Measurements from ENCODE around the gene CERKL.

DNA sequence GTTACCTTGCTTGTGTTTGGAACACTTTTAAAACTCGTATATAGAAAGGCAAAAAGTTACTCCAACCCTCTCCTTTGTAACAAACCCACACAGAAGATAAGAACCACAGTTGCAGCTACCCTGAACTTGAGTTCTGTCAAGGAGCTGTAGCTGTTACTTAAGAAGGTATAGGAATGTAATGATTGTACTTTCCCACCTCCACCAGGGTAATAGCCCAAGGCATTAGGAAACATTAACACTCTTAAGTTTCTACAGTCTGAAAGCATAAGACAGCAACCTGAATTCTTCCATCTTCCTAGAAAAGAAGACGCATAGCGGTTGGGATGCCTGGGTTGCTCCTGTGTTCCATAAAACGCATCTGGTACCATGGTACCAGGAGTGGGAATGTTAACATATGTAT, 156.7 kb downstream of the CERKL start:
- TF ChIP-seq CTCF (conservative IDR thresholded peaks at IDR 0.05; ENCODE audit: low read depth in 2 of 2) (no peak), STAT1 (IDR thresholded peaks at IDR 0.05; ENCODE audit: unreplicated experiment) (no peak)

Data from GM23338 (cell line).